GM10847 (cell line): ENCODE measurements around the gene APBA2.

Source experiments
- POLR2A ChIP-seq: IDR thresholded peaks from 2 replicates; pipeline ENCODE4 v1.6.1; 2011; ENCODE audit not compliant: insufficient read length; ENCODE audit errors: extremely low read depth

The APBA2 gene

GRCh38 chr15:28911310-28911931 is 25.6 kb downstream of the APBA2 start:
- TF ChIP-seq POLR2A, result no peak

DNA sequence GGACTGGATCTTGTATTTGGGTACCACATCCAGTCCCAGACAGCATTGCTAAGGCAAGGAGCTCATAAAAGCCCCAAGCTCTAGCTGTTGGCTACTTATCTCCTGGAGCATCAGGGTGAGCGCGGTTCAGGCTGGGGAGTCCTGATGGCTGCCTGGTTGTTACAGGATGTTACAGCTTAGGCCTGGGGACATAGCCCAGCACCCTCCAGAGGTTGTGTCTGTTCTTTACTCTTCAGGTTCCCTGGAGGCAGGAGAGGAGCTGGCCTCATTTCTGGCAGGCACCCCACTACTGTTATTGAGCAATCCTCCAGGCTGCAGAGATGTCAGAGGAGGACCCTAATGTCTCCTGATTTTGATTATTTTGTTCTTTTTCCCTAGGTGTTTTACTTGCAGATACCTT is 26.6 kb downstream of the APBA2 start:
- no peak for TF ChIP-seq POLR2A

GRCh38 chr15:28913171-28913765 is 27.5 kb downstream of the APBA2 start:
- no peak for TF ChIP-seq POLR2A

DNA sequence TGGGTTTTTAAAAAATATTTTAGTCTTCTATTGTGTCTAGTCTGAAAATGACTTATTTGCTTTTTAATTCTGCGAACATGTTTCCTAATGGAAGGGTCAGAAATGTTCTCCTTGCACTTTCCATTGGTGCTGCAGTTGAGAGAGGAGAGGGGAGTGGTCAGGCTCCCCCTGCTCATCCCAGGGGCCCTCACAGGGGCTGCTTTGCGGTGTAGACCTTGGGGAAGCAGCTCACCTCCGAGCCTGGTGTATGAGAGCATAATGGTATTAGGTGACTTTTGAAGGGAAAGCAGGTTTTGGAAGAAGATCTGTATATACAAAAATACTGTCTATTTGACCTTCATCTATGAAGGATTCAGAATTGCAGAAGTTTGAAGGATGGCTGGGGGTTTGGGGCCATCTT is 28.3 kb downstream of the APBA2 start:
- TF ChIP-seq POLR2A, result no peak

GRCh38 chr15:28914483-28915023 is 28.8 kb downstream of the APBA2 start:
- TF ChIP-seq POLR2A, result no peak

DNA sequence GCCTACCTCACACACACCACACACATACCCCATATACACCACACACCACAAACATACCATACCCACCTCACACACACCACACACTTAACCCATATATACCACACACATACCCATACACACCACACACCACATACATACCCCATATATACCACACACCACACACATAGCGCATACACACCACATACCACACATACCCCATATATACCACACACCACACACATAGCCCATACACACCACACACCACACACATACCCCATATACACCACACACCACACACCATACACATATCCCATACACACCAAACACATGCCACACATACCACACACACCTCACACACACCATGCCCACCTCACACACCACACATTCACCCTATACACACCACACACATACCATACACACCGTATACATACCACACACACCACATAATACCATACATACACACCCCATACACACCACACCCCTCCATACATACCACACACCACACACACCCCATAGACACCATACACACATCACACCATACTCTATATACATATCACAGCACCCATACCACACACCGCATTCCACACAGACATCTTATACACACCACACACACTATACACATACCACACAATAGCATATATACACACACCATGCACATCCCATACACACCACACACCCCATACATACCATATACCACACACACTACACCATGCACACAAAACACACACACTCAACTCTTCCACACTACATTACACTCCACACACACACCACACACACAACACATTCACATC is 29.5 kb downstream of the APBA2 start:
- no peak for TF ChIP-seq POLR2A

DNA sequence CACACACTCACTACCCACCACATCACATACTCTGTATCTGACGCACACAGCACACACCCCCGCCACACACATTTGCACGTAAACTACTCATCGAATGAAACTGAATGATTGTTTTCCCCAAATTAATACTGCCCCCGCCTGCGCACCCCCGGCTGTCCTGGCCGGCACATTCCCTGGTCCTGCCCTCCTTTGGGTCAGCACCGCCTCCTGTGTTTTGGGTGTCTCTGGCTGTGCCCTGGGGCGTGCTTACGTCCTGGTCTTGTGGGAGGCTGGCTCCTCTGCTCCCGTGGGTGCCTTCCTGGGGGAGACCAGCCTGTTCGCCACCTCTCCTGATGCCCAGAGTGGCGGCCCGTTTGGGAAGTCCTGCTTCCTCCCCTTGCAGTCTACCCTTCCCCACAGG is 30.2 kb downstream of the APBA2 start:
- no peak for TF ChIP-seq POLR2A

DNA sequence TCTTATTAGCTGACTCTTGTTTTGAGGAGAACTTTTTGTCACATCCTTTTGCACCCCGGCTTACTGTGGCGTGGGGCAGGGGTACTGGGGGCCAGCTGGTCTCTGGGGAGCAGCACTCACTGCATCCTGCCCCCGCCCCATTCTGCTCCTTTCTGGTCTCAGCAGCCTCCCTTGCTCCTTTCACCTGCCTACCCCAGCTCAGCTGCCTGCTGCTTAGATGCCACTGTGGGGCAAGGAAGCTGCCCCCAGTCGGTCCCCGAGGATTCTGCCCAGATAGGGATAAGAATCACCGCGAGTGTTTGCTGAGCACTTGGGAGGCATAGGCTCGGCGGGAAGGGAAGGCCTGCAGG is 32.0 kb downstream of the APBA2 start:
- no peak for TF ChIP-seq POLR2A

DNA sequence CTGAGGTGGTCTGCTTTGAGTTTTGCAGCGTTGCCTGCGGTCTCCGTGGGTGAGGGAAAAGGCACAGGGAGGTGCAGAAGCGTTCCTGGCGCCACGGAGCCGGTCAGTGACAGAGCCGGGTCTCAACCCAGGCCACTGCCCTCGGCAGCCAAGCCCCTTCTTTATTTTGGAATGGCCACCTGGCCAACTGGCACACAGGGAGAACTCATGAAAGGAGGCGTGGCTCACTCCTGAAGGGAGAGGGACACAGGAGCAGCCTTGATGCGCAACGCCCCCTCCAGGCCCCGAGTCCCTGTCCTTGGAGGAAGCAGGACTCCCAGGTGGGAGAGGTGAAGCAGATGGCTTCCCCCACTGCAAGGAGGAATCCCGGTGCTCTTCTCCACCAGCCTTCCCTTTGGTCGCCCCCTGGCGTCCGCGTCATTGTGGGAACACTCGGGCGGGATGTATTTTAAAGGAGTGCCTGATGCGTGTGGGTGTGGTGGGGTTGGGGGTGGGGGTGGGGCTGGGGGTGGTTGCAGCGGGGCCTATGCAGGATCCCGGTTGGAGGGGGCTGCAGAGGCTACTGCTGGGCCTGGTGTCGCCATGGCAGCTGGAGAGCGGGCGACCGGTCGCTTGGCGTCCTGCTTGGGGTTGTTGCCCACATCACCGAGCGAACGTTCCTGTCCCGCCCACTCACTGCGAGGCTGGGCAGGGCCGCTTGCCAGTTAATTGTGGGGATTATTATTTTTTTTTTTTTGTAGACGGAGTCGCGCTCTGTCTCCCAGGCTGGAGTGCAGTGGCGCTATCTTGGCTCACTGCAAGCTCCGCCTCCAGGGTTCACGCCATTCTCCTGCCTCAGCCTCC is 32.6 kb downstream of the APBA2 start:
- TF ChIP-seq POLR2A, result no peak

- no peak for TF ChIP-seq POLR2A
Observed at GRCh38 chr15:28919201-28919635, 33.4 kb downstream of the APBA2 start.

- no peak for TF ChIP-seq POLR2A
Observed at GRCh38 chr15:28919679-28920655, 34.2 kb downstream of the APBA2 start.

GRCh38 chr15:28920781-28921331 is 35.1 kb downstream of the APBA2 start:
- TF ChIP-seq POLR2A, result no peak

- TF ChIP-seq POLR2A, result no peak
Observed at GRCh38 chr15:28921336-28921735, 35.6 kb downstream of the APBA2 start.
